ENCODE measurements around the gene ST6GAL2. TPM values are rescaled to one million over a fixed set of nuclear protein-coding genes. Genes with fewer than 3 reads are reported as not detected.

ST6GAL2 gene
- polyA plus RNA-seq, 3 donors, result 12.8 to 19.2 (median 16.9) TPM

DNA sequence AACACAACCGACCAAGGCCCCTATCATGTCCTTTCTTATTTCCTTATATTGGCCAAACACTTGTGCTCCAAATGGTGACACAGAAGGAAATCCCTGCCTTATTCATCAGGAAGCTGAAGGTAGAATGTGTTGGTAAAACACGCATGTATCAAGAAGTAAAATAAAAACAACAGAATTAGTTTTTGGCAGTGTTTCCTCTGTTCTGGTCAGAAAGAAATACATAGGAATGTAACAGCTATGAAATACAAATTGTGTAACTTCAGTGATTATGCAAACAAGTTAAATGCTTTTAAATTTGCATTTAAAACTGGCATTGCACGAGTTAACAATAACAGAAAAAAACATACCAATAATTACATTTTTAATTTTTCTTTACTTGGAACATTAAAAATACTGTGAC, 19.3 kb downstream of the ST6GAL2 start:
- no peak for DNase-seq (ENCODE audit: low read depth in 3 of 3, low spot score in 2 of 3)

DNA sequence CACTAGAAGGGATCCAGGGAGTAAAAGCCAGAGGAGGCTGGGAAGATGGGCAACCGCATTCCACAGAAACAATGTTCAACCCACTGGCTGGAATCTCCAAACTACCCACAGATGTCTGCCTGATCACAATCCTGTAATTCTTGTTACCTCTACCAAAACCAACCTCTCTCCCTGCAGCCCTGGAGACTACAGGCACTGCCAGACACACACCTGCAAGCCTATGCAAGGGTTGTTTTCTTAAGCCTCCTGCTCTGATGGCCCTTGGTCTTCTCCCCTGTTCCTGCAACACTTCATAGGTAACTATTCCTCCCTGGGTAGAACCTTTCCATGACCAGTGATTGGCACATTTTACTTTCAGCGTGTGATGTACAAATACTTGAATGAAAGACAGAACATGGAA, 21.9 kb downstream of the ST6GAL2 start:
- no peak for DNase-seq (ENCODE audit: low read depth in 3 of 3, low spot score in 2 of 3)

DNA sequence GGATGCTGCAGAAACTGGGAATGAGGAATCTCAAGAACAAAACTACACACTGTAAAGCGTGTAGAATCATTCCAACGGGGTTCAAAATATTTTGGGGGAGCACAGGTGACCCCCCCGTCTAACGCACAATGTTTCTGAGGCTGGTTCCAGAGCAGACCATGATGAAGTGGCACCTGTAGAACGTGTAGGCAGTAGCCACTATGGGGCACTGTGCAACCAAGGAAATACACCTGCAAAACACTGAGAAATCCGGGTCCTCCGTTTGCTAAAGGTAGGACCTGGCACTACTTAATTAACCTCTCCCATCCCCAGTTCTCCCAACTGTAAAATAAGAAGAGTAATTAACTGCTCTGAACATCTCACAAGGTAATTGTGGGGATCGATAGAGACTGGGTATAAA, 22.6 kb downstream of the ST6GAL2 start:
- DNase-seq (ENCODE audit: low read depth in 3 of 3, low spot score in 2 of 3), result no peak

DNA sequence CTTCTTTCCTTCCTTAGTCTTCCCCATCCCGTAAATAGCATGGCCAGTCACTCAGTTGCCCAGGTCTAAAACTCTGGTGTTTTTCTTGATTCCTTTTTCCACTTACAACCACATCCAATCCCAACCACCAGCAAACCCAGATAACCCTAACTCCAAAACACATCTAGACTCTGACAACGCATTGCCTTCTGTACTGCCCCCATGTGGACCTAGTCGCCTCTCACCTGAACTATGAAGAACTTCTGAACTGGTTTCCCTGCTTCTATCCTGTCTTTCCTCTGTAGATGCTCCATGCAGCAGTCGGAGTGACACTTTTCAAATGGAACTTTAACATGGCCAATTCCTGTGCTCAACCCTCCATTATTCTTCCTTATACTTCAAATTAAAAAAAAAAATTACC, 26.5 kb downstream of the ST6GAL2 start:
- no peak for DNase-seq (ENCODE audit: low read depth in 3 of 3, low spot score in 2 of 3)

DNA sequence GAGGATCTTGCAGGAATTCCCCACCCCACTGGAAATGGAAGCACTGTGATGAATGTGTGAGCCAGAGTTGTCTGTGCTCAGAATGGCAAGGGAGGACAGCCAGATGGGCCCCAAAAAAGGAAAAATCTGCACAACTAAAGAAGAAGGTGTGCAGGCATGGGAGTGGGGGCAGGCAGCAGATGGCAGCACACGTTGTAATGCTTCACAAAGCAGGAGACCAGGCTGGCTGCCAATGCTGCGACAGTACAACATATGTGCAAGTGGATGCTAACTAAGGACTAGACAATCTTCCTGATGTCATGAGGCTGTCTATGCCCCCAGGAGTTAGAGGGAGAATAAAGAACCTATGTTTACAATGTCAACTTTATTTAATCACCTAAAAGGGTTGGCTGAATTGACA, 27.2 kb downstream of the ST6GAL2 start:
- no peak for DNase-seq (ENCODE audit: low read depth in 3 of 3, low spot score in 2 of 3)

DNA sequence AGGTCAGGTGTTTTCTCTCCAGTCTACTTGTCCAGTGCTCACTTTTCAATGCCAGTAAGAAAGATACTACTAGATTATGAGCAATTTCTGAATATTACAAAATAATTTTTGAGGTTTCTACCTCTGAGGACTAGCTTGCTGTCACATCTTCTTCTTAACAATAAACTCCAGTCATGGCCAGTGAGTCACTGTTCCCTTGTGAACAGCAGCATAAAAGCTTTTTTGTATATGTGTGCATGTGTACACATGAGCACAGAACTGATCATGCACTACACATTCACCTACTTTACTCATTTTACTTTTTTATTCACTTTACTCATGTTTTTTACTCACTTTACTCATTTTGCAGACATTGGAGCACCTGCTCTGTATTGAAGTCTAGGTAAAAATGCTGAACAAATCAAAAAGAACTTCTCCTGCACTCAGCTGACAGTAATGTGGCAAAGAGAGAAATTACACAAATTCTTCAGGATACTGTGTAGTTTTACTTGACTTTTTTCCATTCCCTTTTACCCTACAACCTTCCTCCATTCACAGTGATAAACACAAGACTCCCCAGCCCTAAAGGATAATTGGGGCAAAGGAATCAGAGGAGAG, 28.0 kb downstream of the ST6GAL2 start:
- no peak for DNase-seq (ENCODE audit: low read depth in 3 of 3, low spot score in 2 of 3)

DNA sequence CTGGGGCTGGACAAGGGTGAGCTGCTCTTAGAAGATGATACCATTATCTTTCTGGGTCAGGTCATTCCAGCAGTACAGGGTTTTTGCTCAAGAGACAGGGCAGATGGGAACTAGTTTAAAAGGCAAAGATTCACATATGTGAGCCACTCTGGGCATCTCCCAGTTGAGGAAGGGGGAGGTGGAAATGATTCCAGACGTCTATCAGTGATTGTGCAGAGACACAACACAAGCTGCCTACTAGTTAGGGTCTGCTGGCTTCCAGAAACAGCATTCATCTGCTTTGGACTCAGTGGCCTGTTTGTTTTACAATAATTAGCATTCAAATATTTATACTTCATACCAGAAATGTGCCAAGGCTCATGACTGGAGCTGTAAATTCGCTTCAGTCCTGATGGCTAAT, 32.3 kb downstream of the ST6GAL2 start:
- no peak for DNase-seq (ENCODE audit: low read depth in 3 of 3, low spot score in 2 of 3)

DNA sequence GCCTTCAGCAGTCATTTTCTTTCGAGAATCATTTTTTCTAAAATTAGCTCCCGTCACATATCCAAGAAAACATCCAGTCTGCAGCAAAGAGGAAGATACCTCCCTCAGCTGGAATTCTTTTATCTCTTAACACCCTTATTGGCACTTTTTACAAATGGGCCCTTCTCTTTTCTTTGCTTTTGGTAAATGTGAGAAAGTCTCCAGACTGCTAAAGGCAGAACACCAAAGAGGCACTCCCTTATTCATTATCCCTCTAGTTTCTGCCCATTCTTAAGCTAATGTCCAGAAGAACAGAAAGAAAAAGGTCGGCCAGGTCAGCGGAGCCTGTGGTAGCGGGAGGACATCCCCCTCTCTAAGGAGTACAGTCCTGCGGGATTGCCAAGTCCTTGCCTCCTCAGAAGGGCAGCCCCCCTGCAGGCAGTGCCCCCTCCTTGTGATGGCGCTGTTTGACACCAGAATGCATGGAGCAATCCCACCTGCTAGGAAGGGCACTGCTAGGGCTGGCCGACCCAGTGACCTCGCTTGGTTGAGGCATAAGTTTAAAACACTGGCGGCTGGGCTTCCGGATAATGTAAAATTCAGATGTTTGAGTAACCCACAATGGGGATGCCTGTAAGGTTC, 34.0 kb downstream of the ST6GAL2 start:
- DNase-seq (ENCODE audit: low read depth in 3 of 3, low spot score in 2 of 3), result no peak

DNA sequence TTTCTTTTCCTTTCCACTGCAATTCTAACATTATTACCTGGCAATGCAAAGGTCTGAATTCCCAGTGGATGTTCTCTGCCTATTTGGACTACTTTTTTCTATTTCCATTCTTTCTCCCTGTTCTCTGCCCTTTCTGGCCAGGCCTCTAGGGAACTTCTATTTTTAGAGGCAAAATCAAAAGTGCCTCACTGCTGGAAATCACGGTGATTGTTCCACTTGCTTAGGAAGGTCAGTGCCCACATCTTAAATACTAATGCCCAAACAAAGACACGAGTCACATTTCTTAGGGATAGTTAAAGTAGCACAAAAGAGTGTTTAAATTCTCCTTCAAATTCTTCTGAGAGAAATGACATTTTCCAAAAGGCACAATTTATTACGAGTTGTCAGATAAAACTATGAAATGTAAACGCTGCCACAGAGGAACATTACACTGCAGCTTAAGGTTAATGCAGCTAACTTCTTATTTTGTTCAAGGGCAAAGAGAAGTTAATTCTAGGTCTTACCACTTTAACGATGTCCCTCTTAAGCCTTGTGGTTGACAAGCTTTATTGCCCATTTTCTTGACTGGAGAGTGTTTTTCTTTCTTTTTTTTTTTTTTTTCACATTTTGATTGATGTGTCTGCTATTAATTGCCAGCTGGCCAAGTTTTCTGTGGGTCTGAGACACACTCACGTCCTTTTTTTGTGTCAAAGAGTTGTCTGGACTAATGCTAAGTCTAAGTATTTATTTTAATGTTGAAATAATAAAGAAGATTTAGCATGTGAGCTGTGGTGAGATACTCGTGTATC, 34.7 kb downstream of the ST6GAL2 start:
- no peak for DNase-seq (ENCODE audit: low read depth in 3 of 3, low spot score in 2 of 3)

DNA sequence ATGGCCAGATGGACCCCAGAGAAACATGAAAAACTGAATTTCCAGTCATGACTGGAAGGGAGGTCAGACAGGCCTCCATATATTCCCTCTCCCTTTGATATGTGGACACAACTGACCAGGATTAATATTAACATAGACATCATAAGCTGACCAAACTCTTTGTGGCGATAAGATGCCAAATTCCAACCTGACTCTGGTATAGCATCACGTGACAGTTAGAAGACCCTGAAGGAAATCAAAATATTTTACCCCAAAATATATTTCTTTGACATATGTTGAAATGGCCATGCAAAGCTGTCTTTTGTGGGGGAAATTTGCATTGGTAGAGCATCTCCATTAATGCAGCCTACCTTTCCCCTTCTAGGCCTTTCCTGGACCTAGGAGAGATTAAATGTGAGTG, 36.7 kb downstream of the ST6GAL2 start:
- DNase-seq (ENCODE audit: low read depth in 3 of 3, low spot score in 2 of 3), result no peak

DNA sequence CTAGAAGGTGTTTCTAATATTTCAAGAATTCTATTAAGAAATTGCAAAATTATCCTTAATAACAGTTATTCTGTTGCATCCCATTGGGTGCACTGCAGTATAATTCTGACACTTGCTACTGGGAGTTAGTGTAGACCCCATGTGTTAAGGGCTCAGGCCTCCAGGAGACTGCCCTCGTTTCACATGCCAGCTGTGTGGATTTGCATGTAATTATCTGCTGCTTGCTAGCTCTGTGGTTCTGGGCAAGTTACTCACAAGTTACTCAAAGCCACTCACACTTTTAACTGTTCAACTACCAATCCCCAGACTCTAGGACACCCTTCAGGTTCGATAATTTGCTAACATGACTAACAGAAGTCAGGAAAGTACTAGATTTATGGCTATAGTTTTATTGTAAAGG, 38.6 kb downstream of the ST6GAL2 start:
- no peak for DNase-seq (ENCODE audit: low read depth in 3 of 3, low spot score in 2 of 3)

DNA sequence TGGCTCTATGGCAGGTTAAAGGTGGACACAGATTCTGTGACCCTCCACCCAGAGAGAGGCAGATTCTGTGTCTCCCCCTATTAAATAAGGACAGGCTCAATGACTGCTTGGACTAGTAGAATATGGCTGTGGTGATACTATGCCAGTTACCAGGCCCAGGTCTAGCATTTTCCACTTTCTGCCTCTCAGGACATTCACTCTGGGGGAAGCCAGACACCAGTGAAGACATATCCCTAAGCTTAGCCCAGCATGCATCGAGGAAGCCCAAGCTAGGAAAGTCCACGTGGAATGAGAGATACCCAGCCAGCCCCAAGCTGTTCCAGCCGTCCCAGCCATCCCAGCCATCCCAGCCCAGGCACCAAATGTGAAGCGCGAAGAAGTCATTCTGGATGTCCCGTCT, 40.3 kb downstream of the ST6GAL2 start:
- no peak for DNase-seq (ENCODE audit: low read depth in 3 of 3, low spot score in 2 of 3)

DNA sequence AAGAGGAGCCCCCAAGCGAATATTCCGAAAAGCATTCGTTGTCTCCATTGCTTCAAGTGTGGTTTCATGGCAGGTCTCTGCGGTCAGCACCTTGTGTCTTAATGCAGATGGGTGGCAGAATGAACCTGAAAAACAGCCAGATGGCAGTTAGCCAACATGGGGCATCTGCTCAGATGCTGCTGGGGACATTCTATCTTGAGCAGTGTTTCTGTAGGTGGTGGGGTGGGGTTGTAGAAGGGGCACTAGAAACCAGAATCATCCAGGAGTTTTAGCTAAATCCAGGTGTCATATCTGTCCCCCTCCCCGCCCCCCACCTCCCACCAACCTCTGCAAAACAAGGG, 42.1 kb downstream of the ST6GAL2 start:
- DNase-seq (ENCODE audit: low read depth in 3 of 3, low spot score in 2 of 3), result no peak

DNA sequence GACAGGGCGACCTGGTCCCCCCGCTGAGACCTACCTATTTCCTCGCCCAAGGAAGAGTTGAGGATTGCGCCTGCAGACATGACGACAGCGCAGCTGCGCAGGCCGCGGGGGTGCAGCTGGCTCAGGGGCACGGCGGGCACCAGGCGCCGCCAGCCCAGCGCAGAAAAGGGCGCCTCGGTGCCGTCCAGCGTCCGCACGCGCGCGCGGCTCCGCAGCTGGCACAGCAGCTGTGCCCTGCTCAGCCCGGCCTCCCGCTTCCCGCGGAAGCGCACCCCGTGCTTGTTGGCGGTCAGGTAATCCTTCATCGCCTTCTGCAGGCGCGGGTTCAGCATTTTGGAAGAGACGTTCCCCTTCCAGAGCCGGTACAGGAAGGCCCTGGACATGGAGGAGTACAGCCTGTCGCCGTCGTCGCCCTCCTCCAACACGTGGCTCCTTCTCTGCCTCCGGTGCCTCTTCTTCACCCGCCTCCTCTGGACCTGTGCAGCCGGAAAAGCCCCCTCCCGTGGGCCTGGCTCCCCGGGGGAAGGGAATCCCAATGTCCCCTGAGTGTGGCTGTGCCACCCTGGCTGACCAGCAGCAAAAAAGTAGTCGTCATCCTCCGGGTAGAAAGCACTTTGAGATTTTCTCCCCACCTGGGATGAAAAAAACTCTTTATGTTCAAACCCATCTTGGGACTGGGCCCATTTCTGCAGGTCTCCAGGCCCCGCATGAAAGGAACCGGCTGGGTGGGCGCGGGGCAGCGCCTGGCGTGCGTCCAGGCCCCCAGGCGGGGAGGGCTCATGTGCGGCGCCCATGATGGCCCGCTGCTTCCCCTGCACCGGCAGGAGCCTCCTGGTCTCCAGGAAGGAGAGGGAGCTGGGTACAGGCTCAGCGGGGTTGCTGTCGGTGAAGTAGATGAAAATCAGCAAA, 42.7 kb downstream of the ST6GAL2 start:
- no peak for DNase-seq (ENCODE audit: low read depth in 3 of 3, low spot score in 2 of 3)

DNA sequence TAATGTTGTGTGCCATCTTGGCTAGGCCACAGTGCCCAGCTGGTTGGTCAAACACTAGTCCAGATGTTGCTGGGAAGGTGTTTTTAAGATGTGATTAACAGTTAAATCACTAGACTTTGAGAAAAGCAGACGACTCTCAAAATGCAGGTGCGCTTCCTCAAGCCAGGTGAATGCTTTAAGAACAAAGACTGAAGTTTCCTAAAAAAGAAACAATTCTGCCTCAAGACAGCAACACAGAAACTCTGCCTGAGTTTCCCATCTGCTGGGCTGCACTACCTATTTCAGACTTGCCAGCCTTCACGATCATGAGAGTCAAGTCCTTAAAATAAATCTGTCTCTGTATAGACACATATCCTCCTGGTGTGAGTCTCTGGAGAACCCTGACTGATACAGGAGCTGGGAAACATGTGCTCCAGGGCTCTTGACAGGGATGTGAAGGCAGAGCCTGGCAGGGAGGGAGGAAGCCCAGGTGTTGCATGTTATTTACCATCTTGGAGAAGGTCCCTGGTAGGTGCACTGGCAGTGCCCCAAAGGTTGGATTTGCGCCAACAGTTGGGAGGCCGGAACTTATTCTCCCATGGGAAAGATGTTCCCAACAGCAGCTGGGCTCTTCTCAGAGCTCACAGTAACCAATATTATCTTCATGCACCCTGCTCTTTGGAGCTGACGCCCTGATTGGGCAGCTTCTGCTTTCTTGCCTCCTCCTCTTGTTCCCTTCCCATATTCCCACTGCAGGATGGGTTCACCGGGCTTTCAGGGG, 43.9 kb downstream of the ST6GAL2 start:
- no peak for DNase-seq (ENCODE audit: low read depth in 3 of 3, low spot score in 2 of 3)

DNA sequence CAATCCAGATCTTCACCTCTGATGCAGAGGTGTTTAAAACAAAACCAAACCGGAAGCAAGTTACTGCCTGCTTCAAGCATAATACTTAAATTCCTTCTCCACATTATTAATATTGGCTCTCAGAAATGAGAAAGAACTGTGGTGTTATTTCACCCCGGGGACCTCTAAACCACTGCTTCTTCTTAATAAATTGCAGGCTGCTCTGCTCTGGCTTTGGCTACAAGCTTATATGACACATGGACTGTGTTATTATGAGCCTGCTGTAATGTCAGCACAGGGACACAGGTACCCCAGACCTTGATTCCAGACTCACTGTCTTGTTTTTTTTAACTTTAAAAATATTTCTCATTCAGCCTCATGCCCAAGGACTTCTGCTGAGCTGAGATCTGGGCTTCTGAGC, 45.1 kb downstream of the ST6GAL2 start:
- DNase-seq (ENCODE audit: low read depth in 3 of 3, low spot score in 2 of 3), result no peak

DNA sequence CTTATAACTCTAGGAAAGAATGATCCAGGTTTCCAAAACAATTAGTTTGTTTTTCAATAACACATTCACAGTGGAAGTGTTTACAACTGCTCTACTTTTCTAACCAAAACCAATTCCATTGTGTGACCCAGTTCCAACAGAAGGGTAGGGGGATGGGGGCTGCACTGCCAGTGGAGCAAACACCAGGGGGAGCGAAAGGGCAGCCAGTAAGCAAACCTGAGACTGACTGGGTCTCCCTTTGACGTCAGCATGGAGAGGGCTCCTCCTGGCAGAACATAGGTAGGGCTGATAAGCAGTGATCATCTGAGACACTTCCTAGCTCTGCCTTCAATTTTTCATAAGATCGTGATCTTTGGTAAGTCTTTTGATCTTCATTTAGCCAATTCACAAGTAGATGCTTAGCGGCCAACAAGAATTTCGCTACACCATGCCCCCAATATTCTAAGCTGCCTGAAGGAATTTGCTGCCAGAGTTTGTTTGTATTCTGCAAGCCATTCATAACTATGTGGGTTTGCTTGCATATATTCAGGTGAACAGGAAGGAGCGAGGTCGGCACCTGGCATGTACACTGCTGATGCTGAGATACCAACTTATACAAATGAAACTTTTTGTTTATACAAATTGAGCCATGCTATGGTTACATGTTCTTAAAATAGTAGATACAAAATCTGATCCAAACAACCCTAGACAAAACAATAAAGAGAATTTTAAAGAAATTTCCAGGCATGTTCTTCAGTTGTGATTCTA, 45.9 kb downstream of the ST6GAL2 start:
- DNase-seq (ENCODE audit: low read depth in 3 of 3, low spot score in 2 of 3), result no peak

DNA sequence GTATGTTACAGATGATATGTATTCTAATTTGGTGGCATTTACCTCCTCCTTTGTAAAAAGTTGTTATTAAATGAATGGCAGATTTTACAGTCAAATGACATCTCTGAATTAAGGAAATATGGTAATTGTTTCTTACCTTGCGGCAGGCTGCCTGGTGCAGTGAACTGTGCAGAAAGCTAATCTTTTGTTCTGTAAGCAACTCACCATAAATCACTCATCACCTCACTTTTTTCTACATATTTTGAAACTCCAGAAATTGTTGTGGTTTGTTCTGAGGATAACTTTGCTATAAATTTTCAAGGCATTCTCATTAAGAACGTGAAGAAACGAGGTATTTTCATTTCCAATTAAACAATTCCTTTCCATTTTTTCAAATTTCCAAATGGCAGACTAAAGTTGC, 52.7 kb downstream of the ST6GAL2 start:
- no peak for DNase-seq (ENCODE audit: low read depth in 3 of 3, low spot score in 2 of 3)

DNA sequence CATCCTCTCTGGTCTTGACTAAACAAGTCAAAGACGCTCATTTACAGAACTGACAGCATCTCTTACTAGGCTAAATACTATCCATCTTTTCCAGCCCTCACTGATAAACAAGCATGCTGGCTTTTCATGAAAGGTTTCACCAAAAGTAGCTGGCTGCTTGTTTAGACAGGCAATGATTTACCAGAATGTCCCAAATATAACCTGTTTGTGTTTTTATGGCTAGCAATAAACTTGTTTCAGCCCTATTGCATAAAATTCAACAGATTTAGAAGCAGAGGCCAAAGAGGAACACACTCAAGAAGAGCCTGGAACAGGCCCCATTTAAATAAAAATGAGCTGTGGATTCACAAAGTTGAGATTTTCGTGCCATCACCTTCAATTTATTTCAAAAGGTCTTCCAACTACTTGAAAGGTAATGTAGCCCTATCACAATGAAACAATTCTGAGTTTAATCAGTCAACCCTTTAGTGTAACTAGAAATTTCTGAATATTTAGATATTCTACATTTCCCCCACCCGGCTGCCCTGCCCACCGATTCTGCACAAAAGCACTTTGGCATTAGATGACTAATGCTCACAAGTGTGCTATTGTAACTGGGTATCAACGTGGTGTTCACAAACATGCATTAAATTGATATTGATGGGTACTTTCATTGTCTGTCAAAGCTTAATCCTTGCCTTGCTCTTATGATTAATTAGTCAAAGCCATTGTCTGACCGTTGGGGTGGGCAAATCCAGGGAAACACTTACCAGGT, 54.0 kb downstream of the ST6GAL2 start:
- no peak for DNase-seq (ENCODE audit: low read depth in 3 of 3, low spot score in 2 of 3)

Data from right renal cortex interstitium (tissue), 3 donors.